GM18505 (cell line): ENCODE results near the gene RAB5B.
"Not testable (repeated sequence)": the region's sequence is repeated elsewhere in the genome, so short reads cannot be mapped to it uniquely, and the experiment has no call there.

Experiments
- ATAC-seq: cut with Tn5 transposase; IDR thresholded peaks from one replicate; pipeline ENCODE4 v1.9.1; 2021; ENCODE audit not compliant: unreplicated experiment
- POLR2A ChIP-seq: IDR thresholded peaks from 4 replicates; pipeline ENCODE4 v1.6.1; 2011; ENCODE audit warnings: borderline replicate concordance; ENCODE audit not compliant: insufficient read depth, insufficient read length; ENCODE audit errors: extremely low read depth

Gene RAB5B

DNA sequence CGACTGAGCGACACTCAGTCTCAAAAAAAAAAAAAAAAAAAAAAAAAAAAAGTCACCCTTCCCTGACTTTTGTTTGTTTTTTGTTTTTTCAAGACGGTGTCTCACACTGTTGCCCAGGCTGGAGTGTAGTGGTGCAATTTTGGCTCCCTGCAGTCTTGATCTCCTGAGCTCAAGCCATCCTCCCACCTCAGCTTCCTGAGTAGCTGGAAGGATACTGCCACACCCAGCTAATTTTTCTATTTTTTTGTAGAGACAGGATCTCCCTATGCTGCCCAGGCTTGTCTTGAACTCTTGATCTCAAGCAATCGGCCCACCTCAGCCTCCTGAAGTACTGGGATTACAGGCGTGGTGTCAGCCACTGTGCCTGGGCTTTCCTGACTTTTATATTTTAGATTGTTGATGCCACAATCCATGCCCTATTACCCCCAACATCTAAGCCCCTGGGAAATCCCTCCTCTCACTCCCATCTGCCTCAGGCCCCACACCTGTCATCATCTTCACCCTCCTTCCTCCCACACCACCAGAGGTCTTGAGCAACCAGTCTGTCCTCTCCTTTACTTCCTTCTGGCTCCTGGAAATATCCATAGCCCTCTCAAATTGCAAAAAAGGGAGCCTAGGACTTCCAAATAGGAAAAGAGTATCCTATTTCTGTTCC lies 54.8 kb downstream of the RAB5B start:
- no peak for ATAC-seq
- TF ChIP-seq POLR2A: no peak

- no peak for TF ChIP-seq POLR2A
- no peak for ATAC-seq
These were observed 55.3 kb downstream of the RAB5B start for GRCh38 chr12:56029166-56029519.

DNA sequence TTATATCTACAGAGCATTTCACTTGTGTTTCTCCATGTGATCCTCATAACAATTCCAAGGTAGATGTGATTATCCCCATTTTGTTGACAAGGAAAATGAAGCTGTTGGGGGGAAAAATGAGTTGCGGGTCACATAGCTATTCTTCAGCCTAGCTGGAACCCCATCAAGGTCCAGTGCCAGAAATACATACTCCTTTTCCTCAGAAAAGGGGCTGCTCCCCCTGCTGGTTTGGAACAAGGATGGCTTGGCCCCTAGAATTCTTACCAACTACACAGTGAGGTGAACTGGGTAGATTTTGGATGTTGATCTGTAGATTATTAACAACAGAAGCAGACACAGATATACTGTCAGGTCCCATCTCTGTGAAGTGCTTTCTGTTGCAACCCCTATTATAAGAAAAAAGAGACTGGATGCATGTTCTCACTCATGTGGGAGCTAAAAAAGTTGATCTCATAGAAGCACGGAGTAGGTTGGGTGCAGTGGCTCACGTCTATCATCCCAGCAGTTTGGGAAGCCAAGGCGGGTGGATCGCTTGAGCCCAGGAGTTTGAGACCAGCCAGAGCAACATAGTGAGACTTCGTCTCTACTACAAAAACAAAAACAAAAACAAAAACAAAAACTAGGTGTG lies 55.9 kb downstream of the RAB5B start:
- TF ChIP-seq POLR2A: no peak
- ATAC-seq: no peak

- TF ChIP-seq POLR2A: no peak
- no peak for ATAC-seq
These were observed 58.1 kb downstream of the RAB5B start for GRCh38 chr12:56031987-56032386.

DNA sequence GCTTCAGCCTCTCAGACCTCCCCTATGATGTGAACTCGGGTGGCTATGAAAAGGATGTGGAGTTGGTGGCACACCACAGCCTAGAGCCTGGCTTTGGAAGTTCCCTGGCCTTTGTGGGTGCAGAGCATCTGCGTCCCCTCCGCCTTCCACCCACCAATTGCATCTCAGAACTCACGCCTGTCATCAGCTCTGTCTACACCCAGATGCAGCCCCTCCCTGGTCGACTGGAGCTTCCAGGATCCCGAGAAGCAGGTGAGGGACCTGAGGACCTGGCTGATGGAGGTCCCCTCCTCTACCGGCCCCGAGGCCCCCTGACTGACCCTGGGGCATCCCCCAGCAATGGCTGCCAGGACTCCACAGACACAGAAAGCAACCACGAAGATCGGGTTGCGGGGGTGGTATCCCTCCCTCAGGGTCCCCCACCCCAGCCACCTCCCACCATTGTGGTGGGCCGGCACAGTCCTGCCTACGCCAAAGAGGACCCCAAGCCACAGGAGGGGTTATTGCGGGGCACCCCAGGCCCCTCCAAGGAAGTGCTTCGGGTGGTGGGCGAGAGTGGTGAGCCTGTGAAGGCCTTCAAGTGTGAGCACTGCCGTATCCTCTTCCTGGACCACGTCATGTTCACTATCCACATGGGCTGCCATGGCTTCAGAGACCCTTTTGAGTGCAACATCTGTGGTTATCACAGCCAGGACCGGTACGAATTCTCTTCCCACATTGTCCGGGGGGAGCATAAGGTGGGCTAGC lies 60.9 kb downstream of the RAB5B start:
- ATAC-seq: no peak
- TF ChIP-seq POLR2A: no peak

DNA sequence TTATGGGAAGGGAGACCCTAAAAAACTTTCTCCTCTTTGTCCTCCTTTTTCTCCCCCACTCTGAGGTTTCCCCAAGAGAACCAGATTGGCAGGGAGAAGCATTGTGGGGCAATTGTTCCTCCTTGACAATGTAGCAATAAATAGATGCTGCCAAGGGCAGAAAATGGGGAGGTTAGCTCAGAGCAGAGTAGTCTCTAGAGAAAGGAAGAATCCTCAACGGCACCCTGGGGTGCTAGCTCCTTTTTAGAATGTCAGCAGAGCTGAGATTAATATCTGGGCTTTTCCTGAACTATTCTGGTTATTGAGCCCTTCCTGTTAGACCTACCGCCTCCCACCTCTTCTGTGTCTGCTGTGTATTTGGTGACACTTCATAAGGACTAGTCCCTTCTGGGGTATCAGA lies 63.3 kb downstream of the RAB5B start:
- ATAC-seq: no peak

GRCh38 chr12:56038022-56038655 lies 64.3 kb downstream of the RAB5B start:
- no peak for ATAC-seq
- no peak for TF ChIP-seq POLR2A

More for the DNA sequence above, 63.3 kb downstream of the RAB5B start:
- no peak for TF ChIP-seq POLR2A

- ATAC-seq: no peak
- no peak for TF ChIP-seq POLR2A
These were observed 66.3 kb downstream of the RAB5B start for GRCh38 chr12:56040151-56040550.

GRCh38 chr12:56040963-56041551 lies 67.2 kb downstream of the RAB5B start:
- peak; percentile 10 for ATAC-seq
- no peak for TF ChIP-seq POLR2A

DNA sequence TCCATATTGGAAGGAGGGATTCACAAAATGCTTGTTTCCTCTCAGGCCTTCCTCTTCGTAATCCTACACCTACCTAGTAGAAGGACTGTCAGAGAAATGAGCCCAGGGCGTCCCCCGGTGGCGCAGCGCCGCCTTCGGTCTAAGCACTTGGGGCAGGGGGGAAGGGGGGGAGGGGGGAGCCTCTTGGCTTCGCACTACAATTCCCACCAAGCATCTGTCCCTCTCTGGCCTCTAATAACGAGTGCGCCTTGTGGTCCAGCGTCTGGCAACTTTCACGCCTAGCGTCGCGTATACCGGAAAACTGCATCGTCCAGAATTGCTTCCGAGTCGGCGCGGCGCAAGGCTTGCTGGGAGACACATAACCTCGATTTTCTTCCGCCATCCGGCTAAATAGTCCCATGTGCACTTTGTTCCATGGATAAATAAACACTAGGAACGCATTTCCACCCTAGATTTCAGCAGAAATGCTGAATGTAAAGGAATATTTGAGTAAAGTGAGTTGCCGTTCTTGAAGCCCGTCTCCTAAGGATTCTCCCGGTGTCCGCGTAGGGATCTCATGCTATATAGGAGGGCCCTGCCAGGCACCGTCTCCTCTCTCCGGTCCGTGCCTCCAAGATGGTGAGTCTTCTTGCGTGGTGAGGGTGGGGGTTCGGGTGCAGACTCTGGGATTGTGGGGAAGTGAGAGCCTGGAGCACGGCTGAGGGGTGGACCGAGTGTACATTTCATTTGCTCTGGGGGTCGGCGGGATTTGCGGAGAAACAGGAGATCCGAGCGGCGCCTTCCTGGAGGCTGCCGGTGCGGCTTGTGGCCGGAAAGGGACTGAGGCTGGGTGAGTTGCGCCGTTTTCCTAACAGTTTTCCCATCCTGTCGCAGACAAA lies 67.9 kb downstream of the RAB5B start, which contains the start of gene RPS26:
RPS26 (plus strand) TSS at position 367 of the 878 bp plus-strand sequence; CDS start at position 616, 249 bp downstream.
- peak; percentile 87 for ATAC-seq
- peak; percentile 99 for TF ChIP-seq POLR2A

DNA sequence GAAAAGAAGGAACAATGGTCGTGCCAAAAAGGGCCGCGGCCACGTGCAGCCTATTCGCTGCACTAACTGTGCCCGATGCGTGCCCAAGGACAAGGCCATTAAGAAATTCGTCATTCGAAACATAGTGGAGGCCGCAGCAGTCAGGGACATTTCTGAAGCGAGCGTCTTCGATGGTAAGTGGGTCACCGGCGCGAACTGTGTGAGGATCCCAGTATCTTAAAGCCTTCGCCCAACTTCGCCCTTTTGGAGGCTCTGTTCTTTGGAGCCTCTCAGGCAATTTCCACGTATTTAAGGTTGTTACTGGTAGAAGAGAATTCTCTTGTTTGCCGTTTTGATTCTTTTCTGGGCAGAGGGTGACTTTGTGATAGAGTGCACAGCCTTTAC lies 68.5 kb downstream of the RAB5B start:
- not testable (repeated sequence) for ATAC-seq

- TF ChIP-seq POLR2A: no peak
- ATAC-seq: no peak
These were observed 69.0 kb downstream of the RAB5B start for GRCh38 chr12:56042843-56043242.
